SH-SY5Y (cell line): ENCODE data around the gene WDR7.

Experiments used
- GATA2 ChIP-seq: IDR thresholded peaks from 2 replicates; pipeline ENCODE4 v1.6.1; 2011; ENCODE audit warnings: mild to moderate bottlenecking, low read depth, low read length
- GATA3 ChIP-seq: IDR thresholded peaks from 2 replicates; pipeline ENCODE4 v1.6.1; 2011; ENCODE audit warnings: low read depth, mild to moderate bottlenecking, low read length, moderate library complexity

The WDR7 gene

GRCh38 chr18:56672981-56673380, 21.8 kb downstream of the WDR7 start:
- TF ChIP-seq GATA2 (no peak), GATA3 (no peak)

- TF ChIP-seq GATA3: no peak
- TF ChIP-seq GATA2: no peak
Observed at GRCh38 chr18:56676639-56677038, 25.5 kb downstream of the WDR7 start.

GRCh38 chr18:56678836-56679565, 27.8 kb downstream of the WDR7 start:
- TF ChIP-seq GATA3: no peak
- no peak for TF ChIP-seq GATA2

- TF ChIP-seq GATA3: no peak
- no peak for TF ChIP-seq GATA2
Observed at GRCh38 chr18:56684277-56684676, 33.1 kb downstream of the WDR7 start.

- TF ChIP-seq GATA3 (no peak), GATA2 (no peak)
Observed at GRCh38 chr18:56691530-56691929, 40.4 kb downstream of the WDR7 start.

GRCh38 chr18:56696966-56697365, 45.8 kb downstream of the WDR7 start:
- TF ChIP-seq GATA3 (peak; percentile 65), GATA2 (no peak)

GRCh38 chr18:56702946-56703345, 51.8 kb downstream of the WDR7 start:
- TF ChIP-seq GATA3 (no peak), GATA2 (no peak)

- TF ChIP-seq GATA3: no peak
- no peak for TF ChIP-seq GATA2
Observed at GRCh38 chr18:56709463-56709862, 58.3 kb downstream of the WDR7 start.

- TF ChIP-seq GATA3 (no peak), GATA2 (no peak)
Observed at GRCh38 chr18:56711708-56712445, 60.7 kb downstream of the WDR7 start.

GRCh38 chr18:56712761-56713160, 61.6 kb downstream of the WDR7 start:
- TF ChIP-seq GATA3 (no peak), GATA2 (no peak)

GRCh38 chr18:56715121-56715520, 64.0 kb downstream of the WDR7 start:
- TF ChIP-seq GATA2: no peak
- no peak for TF ChIP-seq GATA3

- no peak for TF ChIP-seq GATA3
- TF ChIP-seq GATA2: no peak
Observed at GRCh38 chr18:56716692-56717146, 65.6 kb downstream of the WDR7 start.

- TF ChIP-seq GATA3 (no peak), GATA2 (no peak)
Observed at GRCh38 chr18:56721031-56721430, 69.9 kb downstream of the WDR7 start.

GRCh38 chr18:56721491-56721890, 70.3 kb downstream of the WDR7 start:
- TF ChIP-seq GATA3 (no peak), GATA2 (no peak)

- no peak for TF ChIP-seq GATA3
- TF ChIP-seq GATA2: no peak
Observed at GRCh38 chr18:56722518-56722917, 71.4 kb downstream of the WDR7 start.
